HL-60 (cell line): ENCODE measurements around the gene RSPH6A.

Experiments
- POLR2AphosphoS5 ChIP-seq: IDR thresholded peaks from 2 replicates; pipeline ENCODE4 v1.6.1; 2012; ENCODE audit warnings: low read depth
- TF ChIP-seq, protein P1 (sequence below): IDR thresholded peaks from one replicate; pipeline ENCODE4 v1.5.1; 2011; ENCODE audit warnings: low read length, control low read depth, inconsistent platforms; ENCODE audit not compliant: insufficient read depth

DNA sequence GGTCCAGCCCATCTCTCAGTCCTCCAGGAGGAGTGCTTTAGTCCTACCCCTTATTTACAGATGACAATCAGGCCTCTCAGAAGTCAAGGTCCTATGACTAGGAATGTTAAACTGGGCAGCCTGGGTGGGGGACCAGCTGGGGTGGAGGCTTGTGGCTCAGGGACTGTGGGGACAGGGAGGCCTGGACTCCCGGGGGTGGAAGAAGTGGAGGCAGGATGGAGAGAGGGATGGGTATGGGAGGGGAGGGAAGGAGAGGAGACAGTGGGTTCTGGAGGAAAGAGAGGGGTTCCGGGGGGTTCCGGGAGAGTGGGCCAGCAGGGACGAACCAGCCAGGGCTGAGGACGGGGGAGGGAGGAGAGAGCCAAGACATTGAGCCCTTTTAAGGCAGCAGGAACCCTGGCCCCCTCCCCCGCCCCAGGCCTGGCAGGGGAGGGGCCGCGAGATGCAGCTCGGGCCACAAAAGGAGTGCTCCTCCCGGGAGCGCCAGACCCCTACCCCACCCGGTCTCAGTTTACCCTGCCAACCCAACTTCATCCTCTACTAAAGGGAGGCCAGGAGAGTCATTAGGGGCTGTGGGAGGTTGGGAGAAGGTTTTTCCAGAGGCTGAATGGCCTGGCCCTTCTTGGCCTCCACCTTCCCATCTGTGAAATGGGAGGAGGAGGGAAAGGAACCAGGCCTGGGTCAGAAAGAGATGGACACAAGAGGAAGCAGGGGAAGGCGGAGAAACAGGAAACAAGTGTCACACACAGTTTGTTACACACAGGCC lies 34.5 kb downstream of the RSPH6A start:
- TF ChIP-seq, protein P1, sequence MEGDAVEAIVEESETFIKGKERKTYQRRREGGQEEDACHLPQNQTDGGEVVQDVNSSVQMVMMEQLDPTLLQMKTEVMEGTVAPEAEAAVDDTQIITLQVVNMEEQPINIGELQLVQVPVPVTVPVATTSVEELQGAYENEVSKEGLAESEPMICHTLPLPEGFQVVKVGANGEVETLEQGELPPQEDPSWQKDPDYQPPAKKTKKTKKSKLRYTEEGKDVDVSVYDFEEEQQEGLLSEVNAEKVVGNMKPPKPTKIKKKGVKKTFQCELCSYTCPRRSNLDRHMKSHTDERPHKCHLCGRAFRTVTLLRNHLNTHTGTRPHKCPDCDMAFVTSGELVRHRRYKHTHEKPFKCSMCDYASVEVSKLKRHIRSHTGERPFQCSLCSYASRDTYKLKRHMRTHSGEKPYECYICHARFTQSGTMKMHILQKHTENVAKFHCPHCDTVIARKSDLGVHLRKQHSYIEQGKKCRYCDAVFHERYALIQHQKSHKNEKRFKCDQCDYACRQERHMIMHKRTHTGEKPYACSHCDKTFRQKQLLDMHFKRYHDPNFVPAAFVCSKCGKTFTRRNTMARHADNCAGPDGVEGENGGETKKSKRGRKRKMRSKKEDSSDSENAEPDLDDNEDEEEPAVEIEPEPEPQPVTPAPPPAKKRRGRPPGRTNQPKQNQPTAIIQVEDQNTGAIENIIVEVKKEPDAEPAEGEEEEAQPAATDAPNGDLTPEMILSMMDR, result no peak
- TF ChIP-seq POLR2AphosphoS5, result no peak
